HG03280 (cell line): Measurements from ENCODE around the gene TUBB2A.
"Not testable (repeated sequence)": the region's sequence is repeated elsewhere in the genome, so short reads cannot be mapped to it uniquely, and the experiment has no call there.

Experiments used
- ATAC-seq: cut with Tn5 transposase; IDR thresholded peaks from one replicate; pipeline ENCODE4 v1.9.1; 2021; ENCODE audit warnings: mild to moderate bottlenecking, moderate library complexity; ENCODE audit not compliant: unreplicated experiment

The TUBB2A gene

GRCh38 chr6:3157131-3157933, at the start of gene TUBB2A:
Gene TUBB2A, minus strand, starts transcription at chr6:3157544. Its CDS starts 81 bp downstream, at chr6:3157463.
- ATAC-seq = peak; percentile 67

GRCh38 chr6:3206339-3207015, 49.1 kb upstream of the TUBB2A start:
- no peak for ATAC-seq

DNA sequence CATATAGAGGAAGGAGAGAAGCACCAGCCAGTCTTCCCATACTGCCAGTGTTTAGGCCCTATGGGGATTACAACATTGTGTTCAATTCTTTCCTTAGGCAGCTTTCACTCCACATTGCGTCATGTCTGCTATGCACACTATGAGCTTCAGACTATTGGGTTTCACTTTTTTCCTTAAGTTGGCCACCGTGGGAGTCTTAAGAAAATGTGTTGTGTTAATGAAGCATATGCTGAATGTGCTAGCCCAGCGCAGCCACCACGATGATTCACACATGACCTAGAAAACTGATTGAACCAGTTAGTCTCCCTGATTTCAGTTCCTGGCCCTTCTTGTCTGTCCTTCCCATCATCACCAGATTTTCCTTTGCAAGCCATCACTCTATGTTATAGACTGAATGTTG, 48.6 kb upstream of the TUBB2A start:
- ATAC-seq = no peak

- no peak for ATAC-seq
These were observed 47.6 kb upstream of the TUBB2A start for GRCh38 chr6:3204921-3205320.

DNA sequence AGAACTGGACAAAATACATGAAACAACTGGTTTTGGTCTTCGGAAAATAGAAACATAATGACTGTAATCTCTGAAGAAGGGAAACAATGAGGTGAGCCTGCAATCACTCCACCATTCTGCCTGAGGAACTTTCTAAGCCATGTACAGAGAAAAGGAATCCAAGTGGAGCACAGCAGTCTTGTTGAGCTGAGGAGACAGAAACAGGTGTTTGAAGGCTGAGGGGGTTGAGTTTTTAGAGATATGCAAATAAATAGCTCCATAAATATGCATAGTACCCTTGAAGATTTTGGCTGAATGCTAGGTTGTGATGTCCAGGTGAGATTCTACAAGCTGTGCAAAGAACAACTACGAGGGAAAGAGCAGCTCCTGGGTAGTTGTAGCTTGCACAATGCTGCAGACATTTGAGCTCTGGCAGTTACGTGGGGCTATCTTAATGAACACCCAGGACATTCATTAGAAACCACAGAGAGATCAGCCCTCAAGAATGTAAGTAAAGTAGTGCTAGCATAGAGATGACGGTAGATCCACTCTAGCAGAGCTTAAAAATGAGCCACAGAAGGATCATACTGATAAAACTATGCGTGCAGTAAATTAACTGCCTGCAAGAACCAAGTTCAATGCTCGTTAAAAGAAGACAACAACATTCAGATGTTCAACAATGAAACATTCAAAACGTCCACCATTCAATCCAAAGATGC, 45.8 kb upstream of the TUBB2A start:
- ATAC-seq = no peak

DNA sequence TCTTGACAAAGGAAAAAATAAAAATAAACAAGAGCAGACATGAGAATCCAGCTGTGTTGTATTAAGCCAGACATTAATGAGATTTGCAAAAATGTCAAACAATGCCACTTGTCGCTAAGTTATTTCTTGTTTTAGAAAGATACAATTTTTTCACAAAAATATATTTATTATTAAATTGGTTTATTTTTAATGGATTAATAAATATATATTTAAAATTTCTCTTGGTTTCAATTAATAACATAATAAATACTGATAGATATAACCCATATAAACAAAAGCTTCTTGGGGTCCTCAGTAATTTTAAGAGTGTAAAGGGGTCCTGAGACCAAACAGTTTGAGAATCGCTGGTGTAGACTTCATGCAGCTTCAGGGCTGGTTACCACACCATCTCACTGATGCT, 44.0 kb upstream of the TUBB2A start:
- ATAC-seq = no peak

- ATAC-seq = no peak
These were observed 43.3 kb upstream of the TUBB2A start for GRCh38 chr6:3200682-3201081.

GRCh38 chr6:3199382-3199781, 42.0 kb upstream of the TUBB2A start:
- no peak for ATAC-seq

DNA sequence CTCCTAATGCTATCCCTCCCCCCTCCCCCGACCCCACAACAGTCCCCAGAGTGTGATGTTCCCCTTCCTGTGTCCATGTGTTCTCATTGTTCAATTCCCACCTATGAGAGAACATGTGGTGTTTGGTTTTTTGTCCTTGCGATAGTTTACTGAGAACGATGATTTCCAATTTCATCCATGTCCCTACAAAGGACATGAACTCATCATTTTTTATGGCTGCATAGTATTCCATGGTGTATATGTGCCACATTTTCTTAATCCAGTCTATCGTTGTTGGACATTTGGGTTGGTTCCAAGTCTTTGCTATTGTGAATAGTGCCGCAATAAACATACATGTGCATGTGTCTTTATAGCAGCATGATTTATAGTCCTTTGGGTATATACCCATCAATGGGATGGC, 40.4 kb upstream of the TUBB2A start:
- not testable (repeated sequence) for ATAC-seq

DNA sequence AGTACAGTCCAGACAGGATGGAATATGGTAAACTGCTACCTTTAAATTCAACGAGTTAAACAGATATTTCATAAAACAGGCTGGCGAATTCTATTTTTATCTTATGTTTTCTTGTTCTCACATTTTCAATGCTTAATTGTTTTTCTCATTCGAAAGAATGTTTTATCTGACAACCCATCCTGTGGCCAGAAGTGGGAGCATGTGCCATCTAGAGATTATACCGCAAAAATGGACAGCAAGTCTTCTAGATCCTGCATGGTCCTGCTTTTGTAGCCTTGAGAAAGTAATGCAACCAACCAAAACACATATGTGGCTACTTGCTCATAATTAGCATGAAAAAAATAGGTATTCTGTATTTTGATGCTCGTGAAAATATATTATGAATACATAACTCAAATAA, 39.4 kb upstream of the TUBB2A start:
- no peak for ATAC-seq

- ATAC-seq = no peak
These were observed 38.6 kb upstream of the TUBB2A start for GRCh38 chr6:3195695-3196497.

DNA sequence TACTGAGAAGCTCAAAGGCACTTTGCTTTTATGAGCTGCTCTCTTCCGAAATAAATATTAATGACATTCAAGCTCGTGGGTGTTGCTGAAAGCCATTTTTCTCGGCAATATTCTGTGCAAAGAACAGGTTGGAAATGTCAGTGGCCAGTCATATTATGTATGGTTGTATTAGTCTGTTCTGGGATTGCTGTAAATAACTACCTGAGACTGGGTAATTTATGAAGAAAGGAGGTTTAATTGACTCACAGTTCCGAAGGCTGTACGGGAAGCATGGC, 38.0 kb upstream of the TUBB2A start:
- no peak for ATAC-seq

DNA sequence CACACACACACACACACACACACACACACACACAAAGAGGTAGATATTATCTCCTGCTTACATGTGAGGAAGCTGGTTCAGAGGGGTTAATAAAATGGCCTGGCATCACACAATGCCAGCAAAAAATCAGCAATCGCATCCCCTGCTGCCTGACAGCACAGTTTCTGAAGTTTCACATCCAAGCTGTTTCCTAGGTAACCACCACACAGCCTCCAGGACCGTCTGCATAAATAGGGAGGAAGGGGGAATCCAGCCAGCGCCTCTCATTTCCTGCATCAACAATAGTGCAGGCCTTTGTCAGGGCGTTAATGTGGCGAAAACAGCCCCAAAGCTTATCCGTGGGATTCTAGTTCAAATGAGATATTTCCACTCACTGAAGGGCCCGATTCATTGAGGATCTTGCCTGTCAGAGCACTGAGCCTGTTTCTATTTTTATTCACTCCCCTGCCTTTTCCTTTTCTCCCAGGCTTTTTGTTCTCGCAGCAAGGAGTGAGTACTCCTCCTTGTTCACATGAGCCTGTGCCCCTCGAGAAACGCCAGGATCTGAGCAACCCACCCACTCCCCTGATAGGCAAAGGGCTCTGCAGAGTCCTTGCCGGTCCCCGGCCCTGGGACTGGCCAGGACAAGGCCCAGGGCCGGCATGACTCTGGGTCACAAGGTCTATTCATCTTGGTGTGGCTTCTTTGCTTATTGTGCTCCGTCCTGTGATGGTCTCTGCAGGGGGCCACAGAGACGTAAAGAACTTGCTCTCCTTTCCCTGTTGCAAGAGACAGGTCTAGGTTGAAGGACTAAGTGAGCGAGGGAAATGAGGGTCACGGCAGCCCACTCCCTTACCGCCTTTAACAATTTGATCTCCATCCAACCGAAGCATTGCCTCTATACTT, 37.4 kb upstream of the TUBB2A start:
- no peak for ATAC-seq

GRCh38 chr6:3193102-3193849, 35.9 kb upstream of the TUBB2A start:
- no peak for ATAC-seq

DNA sequence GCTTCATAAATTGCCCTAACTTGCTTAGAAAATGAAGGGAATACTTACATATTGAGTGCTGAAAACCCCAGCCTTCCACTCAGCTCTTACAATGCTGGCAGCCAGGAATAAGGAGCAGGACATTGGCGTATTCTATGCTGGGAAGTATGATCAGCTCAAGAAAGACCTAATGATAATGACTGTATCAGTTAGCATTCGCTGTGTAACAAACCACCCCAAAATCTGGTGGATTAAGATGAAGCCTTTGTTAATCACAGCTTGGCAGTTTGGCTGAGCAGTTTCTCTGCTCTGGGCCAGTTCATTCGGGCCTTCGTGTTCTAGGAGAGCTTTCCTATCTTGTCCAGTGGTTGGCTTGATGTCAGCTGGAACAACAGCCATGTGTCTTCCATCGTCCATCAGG, 33.4 kb upstream of the TUBB2A start:
- no peak for ATAC-seq

GRCh38 chr6:3190056-3190455, 32.7 kb upstream of the TUBB2A start:
- no peak for ATAC-seq

- not testable (repeated sequence) for ATAC-seq
These were observed 31.8 kb upstream of the TUBB2A start for GRCh38 chr6:3189192-3189591.

DNA sequence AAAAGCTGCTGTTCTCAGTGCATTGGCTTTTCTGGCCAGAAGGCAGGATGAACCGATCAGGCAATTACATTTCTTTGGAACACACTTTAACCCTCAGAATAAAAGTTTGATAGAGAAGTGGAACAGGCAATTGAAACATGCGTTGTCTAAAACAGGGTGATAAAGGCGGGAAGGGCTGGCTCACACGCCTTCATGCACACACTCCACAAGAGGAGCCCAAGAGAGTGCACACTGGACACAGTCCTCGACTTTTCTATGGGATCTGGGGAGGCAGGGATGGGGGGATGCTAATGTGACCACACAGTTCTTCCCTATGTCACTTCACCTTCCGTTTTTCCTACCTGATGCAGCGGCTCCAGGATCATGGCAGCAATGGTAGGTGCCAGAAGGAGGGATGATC, 30.9 kb upstream of the TUBB2A start:
- no peak for ATAC-seq

- no peak for ATAC-seq
These were observed 29.6 kb upstream of the TUBB2A start for GRCh38 chr6:3186974-3187382.

- ATAC-seq = no peak
These were observed 25.7 kb upstream of the TUBB2A start for GRCh38 chr6:3183066-3183465.
